Activated naive CD8-positive, alpha-beta T cell treated with anti-CD3 and anti-CD28 coated beads, Interleukin-2, amount 10 ng/mL, durations not matched to agents 7 days and 5 days (primary cell): Measurements from ENCODE around the gene UBAC2. TPM values are rescaled to one million over a fixed set of nuclear protein-coding genes. Genes with fewer than 3 reads are reported as not detected.

ENCODE experiments used
- ATAC-seq: fragments of 150-1000 bp; cut with Tn5 transposase; one replicate; pipeline ENCODE4 v1.10.0; 2021; ENCODE audit warnings: low read depth, moderate library complexity
- POLR2A ChIA-PET: fragments of 350-600 bp; sonication (Branson Sonifier 250); formaldehyde crosslinking; loops from one replicate; lab custom pipeline; 2021; ENCODE audit warnings: antibody characterized with exemption; lab: Charles Lee
- DNase-seq: peaks from one replicate; pipeline ENCODE4 v3.0.0; 2021
- H3K27ac Mint-ChIP-seq: one replicate; pipeline ENCODE4 v1.8.0; 2022; ENCODE audit warnings: mild to moderate bottlenecking, mixed read lengths
- H3K27me3 Mint-ChIP-seq: one replicate; pipeline ENCODE4 v1.8.0; 2022; ENCODE audit warnings: mild to moderate bottlenecking, moderate library complexity, mixed read lengths
- H3K36me3 Mint-ChIP-seq: one replicate; pipeline ENCODE4 v1.8.0; 2021; ENCODE audit warnings: mild to moderate bottlenecking, mixed read lengths
- H3K4me1 Mint-ChIP-seq: one replicate; pipeline ENCODE4 v1.8.0; 2021; ENCODE audit warnings: mixed read lengths
- H3K4me3 Mint-ChIP-seq: one replicate; pipeline ENCODE4 v1.8.0; 2022; ENCODE audit warnings: mild to moderate bottlenecking, moderate library complexity, mixed read lengths
- H3K9me3 Mint-ChIP-seq: one replicate; pipeline ENCODE4 v1.8.0; 2021; ENCODE audit warnings: mixed read lengths
- total RNA-seq, 2 experiments: library from RNA; stranded (reverse); gene quantifications; one replicate each; pipeline ENCODE4 v1.2.3, GENCODE V29; 2021

The UBAC2 gene
- total RNA-seq, 2 experiments from 2014 or later: 79.1 to 80.8 TPM

DNA sequence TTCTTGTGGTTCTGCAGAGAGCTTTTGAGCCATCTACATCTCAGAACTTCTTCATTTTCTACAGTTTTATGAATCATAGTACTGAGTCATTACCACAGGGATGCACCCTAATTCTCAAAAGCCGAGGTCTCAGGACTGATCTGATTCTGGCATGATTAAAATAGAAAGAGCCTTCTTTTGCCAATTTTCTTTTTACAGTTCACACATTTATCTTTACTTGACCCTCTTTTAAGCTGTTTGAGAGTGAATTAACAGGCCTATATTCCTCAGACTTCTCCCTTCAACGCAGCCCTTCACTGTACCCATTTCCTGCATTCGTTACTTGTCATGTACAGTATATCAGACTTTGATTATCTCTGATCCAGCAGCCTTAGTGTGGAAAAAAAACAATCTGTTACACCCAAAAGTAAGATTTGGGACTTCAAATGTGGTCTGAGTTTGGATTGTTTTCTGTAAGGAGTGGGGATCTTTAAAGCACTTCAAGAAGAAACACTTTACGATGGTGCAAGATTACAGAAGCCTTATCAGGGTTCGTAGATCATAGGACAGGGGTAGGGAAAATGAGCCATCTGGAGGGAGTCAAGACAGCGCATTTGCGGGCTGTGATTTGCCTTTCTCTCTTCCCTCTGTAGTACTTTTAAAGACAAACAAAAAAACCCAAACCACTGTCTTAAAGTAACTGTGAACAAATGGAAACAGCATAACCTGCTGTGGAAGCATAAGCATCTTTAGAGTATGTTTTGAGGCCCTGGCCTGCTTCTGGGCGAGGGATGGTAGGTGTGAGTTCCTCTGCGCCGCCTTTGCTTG is 121.8 kb downstream of the UBAC2 start:
- ATAC-seq (peak; percentile 81), DNase-seq (no peak)
- Mint-ChIP-seq H3K36me3 (peaks cover 48% of the 10 kb centered on the region), H3K4me3 (peak overlapping the region; percentile 57), H3K27me3 (no peaks in the 10 kb centered on the region), H3K9me3 (no peaks in the 10 kb centered on the region), H3K4me1 (peaks cover 46% of the 10 kb centered on the region), H3K27ac (peak overlapping the region; percentile 84)
- POLR2A ChIA-PET: no interaction called here

DNA sequence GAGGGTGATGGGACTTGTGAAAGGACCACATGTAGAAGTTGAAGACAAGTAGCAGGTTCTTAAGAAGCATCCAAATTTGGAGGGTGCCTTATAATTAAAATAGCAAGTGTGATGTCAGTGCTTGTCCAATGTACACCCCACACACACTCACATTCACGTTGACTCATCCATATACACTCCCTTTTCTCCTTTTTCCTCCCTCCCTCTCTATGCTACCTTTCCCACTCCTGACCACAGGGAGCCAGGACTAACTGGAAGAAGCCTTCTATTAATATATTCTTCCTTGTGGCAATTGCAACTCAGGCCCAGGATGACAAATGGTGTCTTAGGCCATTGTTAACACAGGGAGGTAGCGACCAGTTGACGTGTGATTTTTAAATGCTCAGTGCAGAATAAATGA is 122.8 kb downstream of the UBAC2 start:
- no peak for DNase-seq
- Mint-ChIP-seq H3K9me3 (no peaks in the 10 kb centered on the region), H3K27me3 (no peaks in the 10 kb centered on the region), H3K36me3 (peaks cover 49% of the 10 kb centered on the region), H3K4me3 (peak overlapping the region; percentile 57), H3K27ac (peak overlapping the region; percentile 84), H3K4me1 (peaks cover 46% of the 10 kb centered on the region)
- POLR2A ChIA-PET: no interaction called here
- ATAC-seq: no peak

DNA sequence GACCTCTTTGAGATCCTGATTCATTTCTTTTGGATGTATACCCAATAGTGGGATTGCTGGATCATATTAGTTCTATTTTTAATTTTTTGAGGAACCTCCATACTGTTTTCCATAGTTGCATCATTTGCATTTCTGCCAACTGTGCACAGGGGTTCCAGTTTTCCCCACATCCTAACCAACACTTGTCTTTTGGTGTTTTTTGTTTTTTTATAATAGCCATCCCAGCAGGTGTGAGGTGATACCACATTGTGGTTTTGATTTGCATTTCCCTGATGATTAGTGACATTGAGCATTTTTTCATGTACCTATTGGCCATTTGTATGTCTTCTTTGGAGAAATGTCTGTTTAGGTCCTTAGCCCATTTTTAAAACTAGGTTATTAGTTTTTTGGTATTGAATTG is 125.4 kb downstream of the UBAC2 start:
- Mint-ChIP-seq H3K27ac (no peak overlapping the region), H3K9me3 (peaks cover 2% of the 10 kb centered on the region), H3K27me3 (no peaks in the 10 kb centered on the region), H3K4me3 (no peak overlapping the region), H3K36me3 (peaks cover 55% of the 10 kb centered on the region), H3K4me1 (peaks cover 42% of the 10 kb centered on the region)
- DNase-seq: no peak
- ATAC-seq: no peak
- POLR2A ChIA-PET: no interaction called here

DNA sequence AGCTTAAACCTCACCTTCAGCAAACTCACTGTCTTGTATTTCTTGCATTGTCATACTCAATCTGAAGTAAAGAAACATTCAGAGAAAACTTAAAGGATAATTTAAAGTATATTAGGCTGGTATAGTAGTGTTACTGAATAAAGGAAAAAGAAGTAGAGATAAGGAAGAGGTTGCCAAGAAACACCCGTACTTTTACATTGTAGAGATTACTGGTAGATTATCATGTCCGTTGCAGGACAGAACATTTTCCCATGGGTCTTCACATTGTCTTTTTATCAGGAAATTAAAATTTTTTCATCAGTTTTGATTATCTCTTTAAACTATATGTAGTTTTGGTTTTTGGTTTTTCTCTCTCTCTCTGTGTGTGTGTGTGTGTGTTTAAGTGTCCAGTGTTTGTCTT is 126.5 kb downstream of the UBAC2 start:
- POLR2A ChIA-PET: no interaction called here
- no peak overlapping the region for H3K4me3 Mint-ChIP-seq
- peaks cover 2% of the 10 kb centered on the region for H3K9me3 Mint-ChIP-seq
- H3K4me1 Mint-ChIP-seq: peaks cover 43% of the 10 kb centered on the region
- DNase-seq (no peak), ATAC-seq (no peak)
- no peaks in the 10 kb centered on the region for H3K27me3 Mint-ChIP-seq
- peaks cover 64% of the 10 kb centered on the region for H3K36me3 Mint-ChIP-seq
- H3K27ac Mint-ChIP-seq: no peak overlapping the region

DNA sequence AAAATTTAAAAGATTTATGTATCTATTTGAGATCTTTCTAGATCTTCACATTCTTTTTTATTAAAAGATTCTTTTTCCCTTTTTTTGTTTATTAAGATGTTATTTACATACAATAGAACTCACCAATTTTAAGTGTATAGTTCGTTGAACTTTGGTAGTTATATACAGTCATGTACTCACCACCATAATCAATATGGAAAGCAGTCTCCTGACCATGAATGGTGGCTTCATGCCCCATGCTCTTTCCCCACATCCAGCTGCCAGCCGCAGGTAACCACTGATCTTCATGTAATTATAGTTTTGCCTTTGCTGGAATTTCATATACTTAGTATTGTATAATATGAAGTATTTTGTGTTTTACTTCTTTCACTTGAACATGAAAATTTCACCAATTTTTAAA is 127.1 kb downstream of the UBAC2 start:
- no peak overlapping the region for H3K27ac Mint-ChIP-seq
- H3K4me3 Mint-ChIP-seq: no peak overlapping the region

DNA sequence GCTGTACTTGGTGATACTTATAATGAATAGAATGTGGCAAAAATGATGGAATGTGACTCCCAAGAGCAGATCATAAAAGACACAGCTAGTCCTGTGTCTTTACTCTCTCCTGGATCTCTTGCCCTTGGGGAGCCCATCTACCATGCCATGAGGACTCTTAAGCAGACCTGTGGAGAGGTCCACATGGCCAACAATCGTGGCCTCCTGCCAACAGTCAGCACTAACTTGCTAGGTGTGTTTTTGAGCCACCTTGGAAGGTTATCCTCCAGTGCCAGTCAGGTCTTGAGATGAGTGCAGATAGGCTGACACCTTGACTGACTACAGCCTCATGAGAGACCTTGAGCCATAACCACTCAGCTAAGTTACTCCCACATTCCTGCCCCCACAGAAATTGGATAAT is 128.8 kb downstream of the UBAC2 start:
- DNase-seq (no peak), ATAC-seq (no peak)
- Mint-ChIP-seq H3K4me1 (peaks cover 28% of the 10 kb centered on the region), H3K36me3 (peaks cover 59% of the 10 kb centered on the region), H3K27me3 (no peaks in the 10 kb centered on the region), H3K27ac (no peak overlapping the region), H3K9me3 (peaks cover 2% of the 10 kb centered on the region), H3K4me3 (no peak overlapping the region)
- POLR2A ChIA-PET: no interaction called here

More for the DNA sequence above, 127.1 kb downstream of the UBAC2 start:
- peaks cover 2% of the 10 kb centered on the region for H3K9me3 Mint-ChIP-seq
- H3K4me1 Mint-ChIP-seq: peaks cover 40% of the 10 kb centered on the region
- ATAC-seq: no peak
- POLR2A ChIA-PET: no interaction called here
- DNase-seq: no peak
- H3K36me3 Mint-ChIP-seq: peaks cover 68% of the 10 kb centered on the region
- no peaks in the 10 kb centered on the region for H3K27me3 Mint-ChIP-seq

DNA sequence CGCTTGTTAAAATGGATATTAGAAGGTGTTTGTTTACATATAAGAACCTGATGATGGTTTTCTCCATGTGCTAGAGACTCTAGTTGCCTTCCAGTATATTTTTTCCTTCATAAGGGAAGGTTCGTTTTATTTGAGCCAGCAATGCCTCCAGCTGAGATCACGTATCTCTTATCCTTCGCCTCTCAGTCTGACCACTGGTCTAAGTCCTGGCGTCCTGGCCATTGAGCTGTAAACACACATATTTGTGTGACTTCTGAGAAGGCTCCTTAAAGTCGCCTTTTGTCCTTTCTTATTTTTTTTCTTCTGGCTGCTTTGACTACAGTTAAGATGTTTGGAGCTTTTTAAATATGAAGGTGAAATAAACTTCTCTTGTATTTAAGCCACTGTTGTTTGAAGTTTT is 130.3 kb downstream of the UBAC2 start:
- peaks cover 21% of the 10 kb centered on the region for H3K4me1 Mint-ChIP-seq
- H3K4me3 Mint-ChIP-seq: no peak overlapping the region
- H3K27me3 Mint-ChIP-seq: no peaks in the 10 kb centered on the region
- no peak for DNase-seq
- H3K9me3 Mint-ChIP-seq: peaks cover 2% of the 10 kb centered on the region
- POLR2A ChIA-PET: interaction anchor here (0.6 to 0.8 kb wide), 2 partner anchors 22 to 1318 kb away, joined by 3 read pairs; no protein-coding TSS in a partner anchor
- no peak overlapping the region for H3K27ac Mint-ChIP-seq
- no peak for ATAC-seq
- H3K36me3 Mint-ChIP-seq: peaks cover 51% of the 10 kb centered on the region

DNA sequence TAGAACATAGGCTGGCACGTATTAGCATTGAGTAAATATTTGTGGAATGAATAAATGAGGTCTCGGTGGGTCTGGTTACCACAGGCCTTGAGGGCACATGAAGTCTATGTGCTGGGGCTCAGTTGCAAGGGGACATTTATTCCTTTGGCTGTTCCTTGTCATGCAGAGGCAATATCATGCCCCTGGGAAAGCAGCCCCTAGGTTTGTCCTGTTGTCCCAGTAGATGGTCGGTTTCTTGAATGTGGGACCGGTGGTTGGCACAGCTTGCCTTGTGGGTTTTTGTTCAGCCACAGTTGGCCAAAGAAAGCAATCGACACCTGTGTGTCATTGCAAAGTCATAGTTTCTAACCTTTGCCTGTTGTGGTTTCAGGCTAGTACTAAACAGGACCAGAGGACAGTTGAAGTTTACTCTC is 131.2 kb downstream of the UBAC2 start:
- Mint-ChIP-seq H3K27ac (no peak overlapping the region), H3K4me1 (peaks cover 18% of the 10 kb centered on the region), H3K4me3 (no peak overlapping the region), H3K36me3 (peaks cover 52% of the 10 kb centered on the region), H3K9me3 (peaks cover 2% of the 10 kb centered on the region), H3K27me3 (no peaks in the 10 kb centered on the region)
- ATAC-seq: no peak
- no peak for DNase-seq
- POLR2A ChIA-PET: interaction anchor here (0.8 kb wide), 1 partner anchor 23 kb away, joined by 3 read pairs; no protein-coding TSS in a partner anchor

DNA sequence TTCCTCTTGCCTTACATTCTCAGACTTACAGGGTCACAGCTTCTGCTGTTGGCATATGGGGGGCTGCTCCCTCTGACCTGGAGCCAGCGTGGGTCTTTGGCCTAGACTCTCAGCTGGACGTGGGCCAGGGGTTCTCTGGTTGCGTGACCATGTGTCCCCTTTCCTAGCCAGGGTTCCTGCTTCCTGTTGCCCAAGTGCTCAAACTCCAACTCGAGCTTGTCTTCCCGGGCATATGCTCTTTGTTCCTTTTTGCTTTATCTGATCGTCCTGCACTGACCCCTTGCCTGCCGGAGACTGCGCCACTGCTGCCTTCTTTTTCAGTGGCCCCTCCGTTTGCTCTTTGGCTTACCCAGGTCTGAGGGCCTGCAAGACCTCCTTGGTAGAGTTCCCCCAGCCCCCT is 131.8 kb downstream of the UBAC2 start:
- H3K36me3 Mint-ChIP-seq: peaks cover 48% of the 10 kb centered on the region
- H3K27ac Mint-ChIP-seq: no peak overlapping the region
- ATAC-seq (no peak), DNase-seq (no peak)
- no peaks in the 10 kb centered on the region for H3K27me3 Mint-ChIP-seq
- no peak overlapping the region for H3K4me3 Mint-ChIP-seq
- peaks cover 16% of the 10 kb centered on the region for H3K4me1 Mint-ChIP-seq
- peaks cover 2% of the 10 kb centered on the region for H3K9me3 Mint-ChIP-seq
- POLR2A ChIA-PET: no interaction called here

DNA sequence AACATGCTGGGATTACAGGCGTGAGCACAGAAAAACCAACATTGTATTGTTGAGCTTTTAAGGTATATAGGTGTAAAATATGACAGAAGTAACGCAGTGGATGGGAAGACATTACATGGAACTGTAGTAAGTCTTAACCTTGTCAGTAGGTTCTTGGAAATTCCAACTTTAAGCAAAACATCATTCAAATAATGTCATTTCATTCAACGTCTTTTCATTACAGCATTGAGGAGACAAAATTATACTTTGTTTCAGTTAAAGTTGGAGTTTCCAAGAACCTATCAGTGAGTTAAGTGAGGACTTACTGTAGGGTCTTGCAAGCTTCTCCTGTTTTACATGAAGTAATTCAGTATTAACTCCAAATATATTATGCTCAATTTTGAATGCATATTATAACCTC is 133.6 kb downstream of the UBAC2 start:
- Mint-ChIP-seq H3K27ac (no peak overlapping the region), H3K4me1 (peaks cover 26% of the 10 kb centered on the region), H3K9me3 (no peaks in the 10 kb centered on the region), H3K4me3 (no peak overlapping the region), H3K27me3 (no peaks in the 10 kb centered on the region), H3K36me3 (peaks cover 47% of the 10 kb centered on the region)
- ATAC-seq (no peak), DNase-seq (no peak)
- POLR2A ChIA-PET: no interaction called here

DNA sequence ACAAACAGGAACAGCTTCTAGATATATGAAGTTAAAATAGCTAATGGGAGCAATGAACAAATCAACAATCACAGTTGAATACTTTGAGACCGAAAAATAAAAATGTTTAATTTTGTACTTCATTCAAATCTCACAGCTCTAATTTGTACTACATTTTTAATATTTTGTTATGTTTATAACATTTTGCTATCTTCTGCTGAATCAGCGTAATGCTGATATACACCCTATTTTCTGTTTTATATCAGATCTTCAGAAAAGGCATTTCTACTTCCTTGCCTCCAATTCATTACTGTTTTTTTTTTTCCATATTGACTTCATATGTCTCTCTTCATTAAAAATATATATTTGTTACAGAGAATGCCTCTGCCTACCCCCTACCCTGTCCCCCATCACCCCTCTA is 134.4 kb downstream of the UBAC2 start:
- Mint-ChIP-seq H3K27me3 (no peaks in the 10 kb centered on the region), H3K4me1 (peaks cover 26% of the 10 kb centered on the region), H3K4me3 (no peak overlapping the region), H3K36me3 (peaks cover 39% of the 10 kb centered on the region), H3K9me3 (no peaks in the 10 kb centered on the region), H3K27ac (no peak overlapping the region)
- DNase-seq (no peak), ATAC-seq (no peak)
- POLR2A ChIA-PET: no interaction called here

DNA sequence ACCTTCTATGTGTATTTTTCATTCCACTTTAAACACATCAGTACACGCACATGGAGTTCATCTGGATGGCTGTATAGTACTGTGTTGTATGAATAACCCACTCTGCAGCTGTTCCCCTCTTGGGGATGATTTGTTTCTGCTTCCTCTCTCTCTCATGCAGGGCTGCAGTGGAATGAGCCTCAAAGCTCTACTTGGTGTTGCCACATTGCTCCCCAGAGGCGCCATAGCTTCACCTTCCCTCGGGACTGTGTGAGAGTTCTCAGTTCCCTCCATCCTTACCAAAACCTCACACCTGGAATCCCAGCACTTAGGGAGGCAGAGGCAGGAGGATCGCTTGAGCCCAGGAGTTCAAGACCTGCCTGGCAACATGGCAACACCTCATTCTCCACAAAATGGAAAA is 134.9 kb downstream of the UBAC2 start:
- POLR2A ChIA-PET: no interaction called here
- no peaks in the 10 kb centered on the region for H3K27me3 Mint-ChIP-seq
- no peak overlapping the region for H3K27ac Mint-ChIP-seq
- H3K9me3 Mint-ChIP-seq: no peaks in the 10 kb centered on the region
- peaks cover 40% of the 10 kb centered on the region for H3K36me3 Mint-ChIP-seq
- DNase-seq (no peak), ATAC-seq (no peak)
- no peak overlapping the region for H3K4me3 Mint-ChIP-seq
- peaks cover 31% of the 10 kb centered on the region for H3K4me1 Mint-ChIP-seq

DNA sequence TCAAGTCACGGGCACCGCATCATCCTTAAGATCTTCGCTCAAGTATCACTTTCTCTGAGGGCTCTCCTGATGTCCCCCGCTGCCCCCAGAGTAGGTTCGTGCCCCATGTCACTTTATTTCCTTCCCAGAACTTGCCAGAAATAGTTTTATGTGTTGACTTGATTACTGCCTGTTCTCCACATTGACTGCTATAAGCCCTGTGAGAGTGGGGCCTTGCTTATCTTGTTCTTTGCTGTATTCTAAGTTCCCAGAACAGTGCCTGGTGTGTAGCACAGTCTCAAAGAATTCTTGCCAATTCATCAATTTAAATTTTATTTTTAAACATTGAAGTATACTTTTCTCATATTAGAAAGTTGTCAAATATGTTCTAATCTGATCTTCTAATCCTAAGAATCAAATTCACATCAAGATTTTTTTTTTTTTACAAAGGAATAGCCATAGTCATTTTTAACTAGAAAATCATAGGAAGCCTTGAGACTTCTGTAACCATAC is 138.6 kb downstream of the UBAC2 start:
- Mint-ChIP-seq H3K4me3 (no peak overlapping the region), H3K36me3 (peaks cover 41% of the 10 kb centered on the region), H3K27me3 (no peaks in the 10 kb centered on the region), H3K4me1 (peaks cover 23% of the 10 kb centered on the region), H3K9me3 (no peaks in the 10 kb centered on the region), H3K27ac (no peak overlapping the region)
- POLR2A ChIA-PET: no interaction called here
- DNase-seq: no peak
- ATAC-seq: no peak

DNA sequence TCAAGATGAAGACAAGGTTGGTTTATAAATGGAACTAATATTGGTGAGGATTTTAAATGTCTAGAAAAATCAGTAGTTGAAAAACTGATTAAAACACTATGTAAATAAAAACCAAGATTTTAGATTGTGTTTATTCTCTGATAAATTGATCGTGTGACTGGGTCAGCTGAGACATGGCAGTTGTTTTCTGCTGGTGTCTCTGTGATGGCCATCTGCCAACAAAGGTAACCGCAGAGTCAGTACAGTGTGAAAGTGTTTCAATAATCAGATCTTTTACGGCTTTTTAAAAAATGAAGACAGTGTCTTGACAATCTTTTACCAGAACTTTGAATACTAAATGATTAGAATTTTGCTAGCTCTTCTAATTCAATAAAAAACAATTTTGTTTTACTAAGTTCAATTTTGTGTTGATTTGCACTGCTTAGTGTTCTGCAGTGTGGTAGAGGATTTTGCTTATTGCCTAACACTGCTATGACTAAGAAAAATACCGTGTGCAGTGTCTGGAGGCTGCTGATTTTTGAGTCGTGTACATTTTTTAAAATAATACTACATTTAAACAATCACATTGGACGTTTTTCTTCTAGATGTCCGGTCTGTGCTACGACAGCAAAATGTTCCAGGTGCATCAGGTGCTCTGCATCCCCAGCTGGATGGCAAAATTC is 139.2 kb downstream of the UBAC2 start:
- Mint-ChIP-seq H3K9me3 (no peaks in the 10 kb centered on the region), H3K27me3 (no peaks in the 10 kb centered on the region), H3K4me1 (peaks cover 25% of the 10 kb centered on the region), H3K27ac (no peak overlapping the region), H3K36me3 (peaks cover 45% of the 10 kb centered on the region), H3K4me3 (no peak overlapping the region)
- DNase-seq (no peak), ATAC-seq (no peak)
- POLR2A ChIA-PET: no interaction called here
